Endothelial cell (in vitro differentiated cells): ENCODE results near the gene RCE1. TPM values are rescaled to one million over a fixed set of nuclear protein-coding genes. Genes with fewer than 3 reads are reported as not detected.

Experiments used
- DNase-seq: peaks from one replicate; pipeline ENCODE4 v3.0.0; 2021; ENCODE audit warnings: low spot score
- H3K27ac Mint-ChIP-seq: one replicate; pipeline ENCODE4 v1.8.0; 2021; ENCODE audit warnings: mixed read lengths, inconsistent platforms; ENCODE audit not compliant: unreplicated experiment
- H3K27me3 Mint-ChIP-seq: one replicate; pipeline ENCODE4 v1.8.0; 2021; ENCODE audit warnings: mild to moderate bottlenecking, moderate library complexity, mixed read lengths, inconsistent platforms; ENCODE audit not compliant: unreplicated experiment
- H3K36me3 Mint-ChIP-seq: one replicate; pipeline ENCODE4 v1.8.0; 2021; ENCODE audit warnings: mild to moderate bottlenecking, low read depth, mixed read lengths, inconsistent platforms; ENCODE audit not compliant: unreplicated experiment
- H3K4me1 Mint-ChIP-seq: one replicate; pipeline ENCODE4 v1.8.0; 2021; ENCODE audit warnings: mild to moderate bottlenecking, mixed read lengths, inconsistent platforms; ENCODE audit not compliant: unreplicated experiment
- H3K4me3 Mint-ChIP-seq: one replicate; pipeline ENCODE4 v1.8.0; 2021; ENCODE audit warnings: mild to moderate bottlenecking, mixed read lengths, inconsistent platforms; ENCODE audit not compliant: unreplicated experiment
- H3K9me3 Mint-ChIP-seq: one replicate; pipeline ENCODE4 v1.8.0; 2021; ENCODE audit warnings: mixed read lengths, inconsistent platforms; ENCODE audit not compliant: unreplicated experiment
- CTCF ChIP-seq: fragments of 200-600 bp; sonication (generic); IDR thresholded peaks from one replicate; pipeline ENCODE4 v1.5.0; 2021; ENCODE audit warnings: antibody characterized with exemption; ENCODE audit not compliant: unreplicated experiment
- total RNA-seq: library from RNA; stranded (reverse); fragmentation: NEBNext Ultra II Directional; extraction: Animal tissue kit (Norgen Biotek cat#: 25700); gene quantifications from one replicate; pipeline ENCODE4 v1.2.1, GENCODE V29; 2021; ENCODE audit not compliant: unreplicated experiment

Gene RCE1
- total RNA-seq, 1 donor from 2014 or later: 25.2 TPM

GRCh38 chr11:66880496-66881450 is 37.5 kb downstream of the RCE1 start:
- H3K4me3 Mint-ChIP-seq: no peak overlapping the region
- TF ChIP-seq CTCF: no peak
- no peaks in the 10 kb centered on the region for H3K9me3 Mint-ChIP-seq
- H3K4me1 Mint-ChIP-seq: peaks cover 7% of the 10 kb centered on the region
- H3K36me3 Mint-ChIP-seq: no peaks in the 10 kb centered on the region
- H3K27me3 Mint-ChIP-seq: peaks cover 9% of the 10 kb centered on the region
- no peak for DNase-seq
- H3K27ac Mint-ChIP-seq: no peak overlapping the region

- no peak overlapping the region for H3K4me3 Mint-ChIP-seq
- H3K27ac Mint-ChIP-seq: no peak overlapping the region
- peaks cover 9% of the 10 kb centered on the region for H3K27me3 Mint-ChIP-seq
- no peaks in the 10 kb centered on the region for H3K9me3 Mint-ChIP-seq
- no peaks in the 10 kb centered on the region for H3K36me3 Mint-ChIP-seq
- peaks cover 7% of the 10 kb centered on the region for H3K4me1 Mint-ChIP-seq
- no peak for TF ChIP-seq CTCF
- no peak for DNase-seq
Measured at GRCh38 chr11:66881451-66881835, 38.2 kb downstream of the RCE1 start.

GRCh38 chr11:66881927-66882452 is 38.7 kb downstream of the RCE1 start:
- H3K4me3 Mint-ChIP-seq: no peak overlapping the region
- TF ChIP-seq CTCF: no peak
- no peak overlapping the region for H3K27ac Mint-ChIP-seq
- H3K27me3 Mint-ChIP-seq: peaks cover 6% of the 10 kb centered on the region
- no peaks in the 10 kb centered on the region for H3K9me3 Mint-ChIP-seq
- H3K4me1 Mint-ChIP-seq: peaks cover 7% of the 10 kb centered on the region
- DNase-seq: no peak
- no peaks in the 10 kb centered on the region for H3K36me3 Mint-ChIP-seq

GRCh38 chr11:66882561-66883015 is 39.3 kb downstream of the RCE1 start:
- H3K36me3 Mint-ChIP-seq: no peaks in the 10 kb centered on the region
- peaks cover 7% of the 10 kb centered on the region for H3K4me1 Mint-ChIP-seq
- H3K9me3 Mint-ChIP-seq: no peaks in the 10 kb centered on the region
- no peak overlapping the region for H3K27ac Mint-ChIP-seq
- no peak overlapping the region for H3K4me3 Mint-ChIP-seq
- TF ChIP-seq CTCF: no peak
- peaks cover 6% of the 10 kb centered on the region for H3K27me3 Mint-ChIP-seq
- DNase-seq: no peak
